HepG2 (cell line): Measurements from ENCODE around the gene SMCHD1. TPM values are rescaled to one million over a fixed set of nuclear protein-coding genes. Genes with fewer than 3 reads are reported as not detected.

Experiments
- ATAC-seq: fragments of 200-7000 bp; cut with Tn5 transposase; 3 replicates; pipeline ENCODE4 v1.9.1; 2020; ENCODE audit warnings: mild to moderate bottlenecking, moderate library complexity
- BruUV-seq: library from RNA; stranded (reverse); fragments of 400-500 nt; replicated peaks from 2 replicates; lab custom pipeline; 2021; lab: Mats Ljungman, UMichigan
- CTCF ChIA-PET: fragments of 300-600 bp; formaldehyde crosslinking; extraction: SDS; loops from one replicate; lab custom pipeline; 2021; ENCODE audit warnings: low total read pairs, inconsistent platforms, low intra/inter-chr PET ratio; lab: Yijun Ruan, JAX
- POLR2A ChIA-PET: fragments of 350-600 bp; sonication (Branson Sonifier 250); formaldehyde crosslinking; loops from one replicate; lab custom pipeline; 2020; ENCODE audit warnings: antibody characterized with exemption, inconsistent platforms; lab: Yijun Ruan, JAX
- DNase-seq: peaks from one replicate; pipeline ENCODE4 v3.0.0-alpha.2; 2015; ENCODE audit warnings: low spot score
- FAIRE-seq: peaks from 3 replicates; lab custom pipeline; 2011; peaks lifted over from hg19 to GRCh38; lab: Jason Lieb, UNC
- H2AFZ ChIP-seq: one replicate; pipeline ENCODE4 v1.6.1; 2011; ENCODE audit warnings: low read length, inconsistent platforms
- H3K27ac ChIP-seq: fragments of 300-600 bp; 3 replicates; pipeline ENCODE4 v1.8.0; 2011; ENCODE audit warnings: mixed run types, mild to moderate bottlenecking, mixed read lengths, low read length, inconsistent platforms; ENCODE audit not compliant: insufficient read depth; ENCODE audit errors: extremely low read length
- H3K27me3 ChIP-seq, 2 experiments: fragments of 200-600 bp in 1 of 2; 2 replicates in 1 of 2; 3 replicates in 1 of 2; pipeline versions ENCODE4 v1.6.0 to v1.8.0; 2011; ENCODE audit warnings: low read length in 2 of 2, mild to moderate bottlenecking in 2 of 2, moderate library complexity in 2 of 2, inconsistent platforms in 1 of 2; ENCODE audit not compliant: insufficient read depth in 2 of 2, control insufficient read depth in 1 of 2
- H3K36me3 ChIP-seq, 2 experiments: fragments of 200-600 bp in 1 of 2; replicated peaks in 1 of 2; 2 replicates in 1 of 2; 3 replicates in 1 of 2; pipeline versions ENCODE4 v1.5.1 to v1.8.0; 2011; ENCODE audit warnings: low read length in 2 of 2, inconsistent platforms in 1 of 2; ENCODE audit not compliant: insufficient read depth in 2 of 2, control insufficient read depth in 1 of 2
- H3K4me1 ChIP-seq: 2 replicates; pipeline ENCODE4 v1.5.1; 2012; ENCODE audit warnings: low read length, inconsistent platforms; ENCODE audit not compliant: insufficient read depth
- H3K4me2 ChIP-seq: 2 replicates; pipeline ENCODE4 v1.6.0; 2011; ENCODE audit warnings: low read depth, low read length, inconsistent platforms
- H3K4me3 ChIP-seq, 3 experiments: fragments of 200-600 bp in 1 of 3; sonication (generic), shearing (Covaris generic) in 1 of 3; replicated peaks in 1 of 3; 2 replicates each; pipeline ENCODE4 v1.5.1; 2011 to 2016; ENCODE audit warnings: low read length in 3 of 3, inconsistent platforms in 2 of 3, low read depth in 2 of 3, mild to moderate bottlenecking in 2 of 3, control low read depth in 1 of 3, mixed read lengths in 1 of 3; ENCODE audit not compliant: insufficient read depth in 1 of 3
- H3K79me2 ChIP-seq: one replicate; pipeline ENCODE4 v1.6.1; 2011; ENCODE audit warnings: low read length, inconsistent platforms; ENCODE audit not compliant: insufficient read depth
- H3K9ac ChIP-seq: 2 replicates; pipeline ENCODE4 v1.6.0; 2011; ENCODE audit warnings: mild to moderate bottlenecking, low read depth, low read length, inconsistent platforms; ENCODE audit not compliant: insufficient read depth
- H3K9me3 ChIP-seq: 2 replicates; pipeline ENCODE4 v1.5.1; 2012; ENCODE audit warnings: mild to moderate bottlenecking, low read length
- H4K20me1 ChIP-seq: 2 replicates; pipeline ENCODE4 v1.6.0; 2011; ENCODE audit warnings: inconsistent platforms, mild to moderate bottlenecking, low read length, moderate library complexity; ENCODE audit not compliant: insufficient read depth
- ATF7-NPFF ChIP-seq: sonication (generic); formaldehyde crosslinking; IDR thresholded peaks from 2 replicates; pipeline ENCODE4 v1.8.1; 2023; ENCODE audit warnings: mild to moderate bottlenecking, low read depth, missing genetic modification reagents, moderate library complexity
- CEBPB ChIP-seq: IDR thresholded peaks from 2 replicates; pipeline ENCODE4 v1.6.1; 2011; ENCODE audit warnings: low read depth, low read length, improper control_type of control experiment, borderline replicate concordance
- CEBPZ ChIP-seq: IDR thresholded peaks from 2 replicates; pipeline ENCODE4 v1.6.1; 2012; ENCODE audit warnings: low read length, improper control_type of control experiment
- LCORL ChIP-seq, 2 experiments: fragments of 450-650 bp in 1 of 2; sonication (generic) in 1 of 2; formaldehyde crosslinking in 1 of 2; IDR thresholded peaks; 2 replicates each; pipeline versions ENCODE4 v1.5.0 to v1.6.1; 2017 to 2020; ENCODE audit warnings: antibody characterized with exemption in 1 of 2, missing genetic modification reagents in 1 of 2
- MEIS2 ChIP-seq: sonication (generic); formaldehyde crosslinking; IDR thresholded peaks from 2 replicates; pipeline ENCODE4 v1.9.0; 2021; ENCODE audit warnings: mild to moderate bottlenecking, missing genetic modification reagents
- SMAD1 ChIP-seq: sonication (generic); formaldehyde crosslinking; IDR thresholded peaks from 2 replicates; pipeline ENCODE4 v1.4.0; 2020; ENCODE audit warnings: missing genetic modification reagents, low read depth, mild to moderate bottlenecking, borderline replicate concordance
- THAP7 ChIP-seq: sonication (generic); formaldehyde crosslinking; IDR thresholded peaks from 2 replicates; pipeline ENCODE4 v1.8.1; 2023; ENCODE audit warnings: mild to moderate bottlenecking, missing genetic modification reagents
- ZFY ChIP-seq: sonication (generic); formaldehyde crosslinking; IDR thresholded peaks from 2 replicates; pipeline ENCODE4 v1.4.0; 2020; ENCODE audit warnings: missing genetic modification reagents
- ZNF235 ChIP-seq: sonication (generic); formaldehyde crosslinking; IDR thresholded peaks from 2 replicates; pipeline ENCODE4 v1.8.1; 2023; ENCODE audit warnings: mild to moderate bottlenecking, missing genetic modification reagents, borderline replicate concordance
- ZNF44 ChIP-seq: sonication (generic); formaldehyde crosslinking; IDR thresholded peaks from 2 replicates; pipeline ENCODE4 v1.5.1; 2020; ENCODE audit warnings: mild to moderate bottlenecking, missing genetic modification reagents
- ZNF552 ChIP-seq: sonication (generic); formaldehyde crosslinking; IDR thresholded peaks from 2 replicates; pipeline ENCODE4 v1.9.0; 2022; ENCODE audit warnings: missing genetic modification reagents, mild to moderate bottlenecking, borderline replicate concordance
- ZNF781 ChIP-seq: sonication (generic); formaldehyde crosslinking; IDR thresholded peaks from 2 replicates; pipeline ENCODE4 v1.5.1; 2020; ENCODE audit warnings: borderline replicate concordance, mild to moderate bottlenecking, missing genetic modification reagents; ENCODE audit errors: not compliant biosample characterization
- WGBS: methylation state at CpG from one replicate; pipeline ENCODE4 v1.1.6; 2017; ENCODE audit warnings: low lambda C conversion rate; 5-methylcytosine and 5-hydroxymethylcytosine counted together
- in situ Hi-C: cut with HindIII; loops from 2 replicates; pipeline ENCODE4 v1.10.0; 2017; ENCODE audit warnings: low pct_unique_long_range_greater_than_20kb; ENCODE audit not compliant: extremely low pct_ligation_motif_present
- intact Hi-C: fragments of 100-400 bp; cut with micrococcal nuclease; formaldehyde crosslinking; loops from one replicate; pipeline ENCODE4 v1.10.0; 2022; ENCODE audit not compliant: unreplicated experiment
- polyA plus RNA-seq, 8 experiments: library from polyadenylated mRNA; depleted of rRNA in 3 of 8; stranded (reverse) in 7 of 8; unstranded in 1 of 8; fragments of >200 nt; fragmentation: Illumina TruSeq in 4 of 8; extraction: Trizol in 4 of 8; gene quantifications; 2 replicates each; pipeline versions ENCODE4 v1.2.1 to v1.2.3, GENCODE V29; 2011 to 2016; ENCODE audit warnings: low read depth in 4 of 8, missing spikeins in 1 of 8, mixed read lengths in 1 of 8; ENCODE audit not compliant: insufficient read depth in 1 of 8
- total RNA-seq, 5 experiments: library from RNA; depleted of rRNA; stranded (reverse); fragments of >200 nt; fragmentation: Illumina TruSeq; extraction: Trizol; gene quantifications; 2 replicates each; pipeline ENCODE4 v1.2.3, GENCODE V29; 2016; ENCODE audit warnings: low read depth in 1 of 5
- TF ChIP-seq, protein P1 (sequence below): sonication (generic); formaldehyde crosslinking; IDR thresholded peaks from 2 replicates; pipeline ENCODE4 v1.8.0; 2022; ENCODE audit warnings: missing genetic modification reagents, mild to moderate bottlenecking, borderline replicate concordance
- TF ChIP-seq, protein P2 (sequence below): sonication (generic); formaldehyde crosslinking; IDR thresholded peaks from 2 replicates; pipeline ENCODE4 v1.5.0; 2020; ENCODE audit warnings: mild to moderate bottlenecking, missing genetic modification reagents, moderate library complexity
- TF ChIP-seq, protein P3 (sequence below): sonication (generic); formaldehyde crosslinking; IDR thresholded peaks from 2 replicates; pipeline ENCODE4 v1.5.0; 2020; ENCODE audit warnings: mild to moderate bottlenecking, missing genetic modification reagents

Gene SMCHD1
- total and polyA plus RNA-seq, 2 of the 13 experiments (the other 11 are each of a cell fraction or from before 2014, with no cell fraction given) = 21.4 to 93.6 TPM

GRCh38 chr18:2719040-2719439 lies 63.5 kb downstream of the SMCHD1 start:
- no peak for DNase-seq
- ChIA-PET POLR2A (no interaction called here), CTCF (no interaction called here)
- H3K4me1 ChIP-seq = no peaks in the 10 kb centered on the region
- no peaks in the 10 kb centered on the region for H4K20me1 ChIP-seq
- intact Hi-C loops (no loop called here), in situ Hi-C loops (no loop called here)
- H3K4me2 ChIP-seq = no peak overlapping the region
- H2AFZ ChIP-seq = no peak overlapping the region
- no peaks in the 10 kb centered on the region; a peak in 1 of 5 replicates for H3K27me3 ChIP-seq
- peaks cover 16% of the 10 kb centered on the region for H3K79me2 ChIP-seq
- no TSS peak for BruUV-seq
- 98% methylated on average over 2 of the region's 2 CpGs for WGBS
- H3K36me3 ChIP-seq = peaks cover 17 to 82% of the 10 kb centered on the region in 2 experiments
- H3K9me3 ChIP-seq = no peaks in the 10 kb centered on the region
- no peak for ATAC-seq
- no peak overlapping the region for H3K27ac ChIP-seq
- no peak overlapping the region for H3K4me3 ChIP-seq
- FAIRE-seq = no peak
- no peak overlapping the region for H3K9ac ChIP-seq
- TF ChIP-seq THAP7 (CRISPR knock-in tag) = no peak
- TF ChIP-seq ZNF235 = no peak
- no peak for TF ChIP-seq CEBPB
- no peak for TF ChIP-seq SMAD1 (CRISPR knock-in tag)
- TF ChIP-seq ZFY = no peak
- TF ChIP-seq, protein P1, sequence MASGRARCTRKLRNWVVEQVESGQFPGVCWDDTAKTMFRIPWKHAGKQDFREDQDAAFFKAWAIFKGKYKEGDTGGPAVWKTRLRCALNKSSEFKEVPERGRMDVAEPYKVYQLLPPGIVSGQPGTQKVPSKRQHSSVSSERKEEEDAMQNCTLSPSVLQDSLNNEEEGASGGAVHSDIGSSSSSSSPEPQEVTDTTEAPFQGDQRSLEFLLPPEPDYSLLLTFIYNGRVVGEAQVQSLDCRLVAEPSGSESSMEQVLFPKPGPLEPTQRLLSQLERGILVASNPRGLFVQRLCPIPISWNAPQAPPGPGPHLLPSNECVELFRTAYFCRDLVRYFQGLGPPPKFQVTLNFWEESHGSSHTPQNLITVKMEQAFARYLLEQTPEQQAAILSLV (CRISPR knock-in tag) = no peak
- TF ChIP-seq, protein P2, sequence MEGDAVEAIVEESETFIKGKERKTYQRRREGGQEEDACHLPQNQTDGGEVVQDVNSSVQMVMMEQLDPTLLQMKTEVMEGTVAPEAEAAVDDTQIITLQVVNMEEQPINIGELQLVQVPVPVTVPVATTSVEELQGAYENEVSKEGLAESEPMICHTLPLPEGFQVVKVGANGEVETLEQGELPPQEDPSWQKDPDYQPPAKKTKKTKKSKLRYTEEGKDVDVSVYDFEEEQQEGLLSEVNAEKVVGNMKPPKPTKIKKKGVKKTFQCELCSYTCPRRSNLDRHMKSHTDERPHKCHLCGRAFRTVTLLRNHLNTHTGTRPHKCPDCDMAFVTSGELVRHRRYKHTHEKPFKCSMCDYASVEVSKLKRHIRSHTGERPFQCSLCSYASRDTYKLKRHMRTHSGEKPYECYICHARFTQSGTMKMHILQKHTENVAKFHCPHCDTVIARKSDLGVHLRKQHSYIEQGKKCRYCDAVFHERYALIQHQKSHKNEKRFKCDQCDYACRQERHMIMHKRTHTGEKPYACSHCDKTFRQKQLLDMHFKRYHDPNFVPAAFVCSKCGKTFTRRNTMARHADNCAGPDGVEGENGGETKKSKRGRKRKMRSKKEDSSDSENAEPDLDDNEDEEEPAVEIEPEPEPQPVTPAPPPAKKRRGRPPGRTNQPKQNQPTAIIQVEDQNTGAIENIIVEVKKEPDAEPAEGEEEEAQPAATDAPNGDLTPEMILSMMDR (CRISPR knock-in tag) = no peak
- TF ChIP-seq LCORL (IDR thresholded peaks at IDR 0.05) = no peak
- no peak for TF ChIP-seq LCORL (CRISPR knock-in tag; IDR thresholded peaks at IDR 0.05)
- no peak for TF ChIP-seq MEIS2
- TF ChIP-seq CEBPZ = no peak
- no peak for TF ChIP-seq ZNF781 (CRISPR knock-in tag)
- TF ChIP-seq ZNF44 (CRISPR knock-in tag) = no peak
- no peak for TF ChIP-seq ATF7-NPFF (CRISPR knock-in tag)
- TF ChIP-seq, protein P3, sequence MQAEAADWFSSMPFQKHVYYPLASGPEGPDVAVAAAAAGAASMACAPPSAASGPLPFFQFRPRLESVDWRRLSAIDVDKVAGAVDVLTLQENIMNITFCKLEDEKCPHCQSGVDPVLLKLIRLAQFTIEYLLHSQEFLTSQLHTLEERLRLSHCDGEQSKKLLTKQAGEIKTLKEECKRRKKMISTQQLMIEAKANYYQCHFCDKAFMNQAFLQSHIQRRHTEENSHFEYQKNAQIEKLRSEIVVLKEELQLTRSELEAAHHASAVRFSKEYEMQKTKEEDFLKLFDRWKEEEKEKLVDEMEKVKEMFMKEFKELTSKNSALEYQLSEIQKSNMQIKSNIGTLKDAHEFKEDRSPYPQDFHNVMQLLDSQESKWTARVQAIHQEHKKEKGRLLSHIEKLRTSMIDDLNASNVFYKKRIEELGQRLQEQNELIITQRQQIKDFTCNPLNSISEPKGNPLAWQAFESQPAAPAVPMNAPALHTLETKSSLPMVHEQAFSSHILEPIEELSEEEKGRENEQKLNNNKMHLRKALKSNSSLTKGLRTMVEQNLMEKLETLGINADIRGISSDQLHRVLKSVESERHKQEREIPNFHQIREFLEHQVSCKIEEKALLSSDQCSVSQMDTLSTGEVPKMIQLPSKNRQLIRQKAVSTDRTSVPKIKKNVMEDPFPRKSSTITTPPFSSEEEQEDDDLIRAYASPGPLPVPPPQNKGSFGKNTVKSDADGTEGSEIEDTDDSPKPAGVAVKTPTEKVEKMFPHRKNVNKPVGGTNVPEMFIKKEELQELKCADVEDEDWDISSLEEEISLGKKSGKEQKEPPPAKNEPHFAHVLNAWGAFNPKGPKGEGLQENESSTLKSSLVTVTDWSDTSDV (CRISPR knock-in tag) = no peak
- TF ChIP-seq ZNF552 (CRISPR knock-in tag) = no peak
